Measurements from ENCODE around the gene PLA2G2D.

The PLA2G2D gene

DNA sequence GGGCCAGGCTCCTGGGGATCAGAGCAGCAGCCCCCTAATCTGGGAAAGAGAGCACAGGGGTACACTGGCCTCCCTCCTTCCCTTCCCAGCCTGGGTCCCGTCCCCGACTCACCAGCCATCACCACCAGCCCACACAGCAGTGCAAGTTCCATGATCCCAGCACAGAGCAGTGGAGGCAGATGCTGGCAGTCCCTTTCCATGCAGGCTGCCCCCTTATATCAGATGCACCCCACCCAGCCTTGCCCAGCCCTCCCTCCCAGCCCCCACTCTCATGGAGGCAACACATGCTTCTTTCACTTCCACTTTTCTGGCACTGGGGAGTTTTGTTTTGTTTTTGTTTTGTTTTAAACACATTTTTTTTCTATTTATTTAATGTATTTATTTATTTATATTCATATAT, at the start of gene PLA2G2D:
TSS of gene PLA2G2D (minus strand) at position 190 of the 400 bp plus-strand sequence. CDS start at position 152, 38 bp downstream.
- DNase-seq (ENCODE audit: low read depth in 2 of 2, low spot score in 1 of 2), result no peak

DNA sequence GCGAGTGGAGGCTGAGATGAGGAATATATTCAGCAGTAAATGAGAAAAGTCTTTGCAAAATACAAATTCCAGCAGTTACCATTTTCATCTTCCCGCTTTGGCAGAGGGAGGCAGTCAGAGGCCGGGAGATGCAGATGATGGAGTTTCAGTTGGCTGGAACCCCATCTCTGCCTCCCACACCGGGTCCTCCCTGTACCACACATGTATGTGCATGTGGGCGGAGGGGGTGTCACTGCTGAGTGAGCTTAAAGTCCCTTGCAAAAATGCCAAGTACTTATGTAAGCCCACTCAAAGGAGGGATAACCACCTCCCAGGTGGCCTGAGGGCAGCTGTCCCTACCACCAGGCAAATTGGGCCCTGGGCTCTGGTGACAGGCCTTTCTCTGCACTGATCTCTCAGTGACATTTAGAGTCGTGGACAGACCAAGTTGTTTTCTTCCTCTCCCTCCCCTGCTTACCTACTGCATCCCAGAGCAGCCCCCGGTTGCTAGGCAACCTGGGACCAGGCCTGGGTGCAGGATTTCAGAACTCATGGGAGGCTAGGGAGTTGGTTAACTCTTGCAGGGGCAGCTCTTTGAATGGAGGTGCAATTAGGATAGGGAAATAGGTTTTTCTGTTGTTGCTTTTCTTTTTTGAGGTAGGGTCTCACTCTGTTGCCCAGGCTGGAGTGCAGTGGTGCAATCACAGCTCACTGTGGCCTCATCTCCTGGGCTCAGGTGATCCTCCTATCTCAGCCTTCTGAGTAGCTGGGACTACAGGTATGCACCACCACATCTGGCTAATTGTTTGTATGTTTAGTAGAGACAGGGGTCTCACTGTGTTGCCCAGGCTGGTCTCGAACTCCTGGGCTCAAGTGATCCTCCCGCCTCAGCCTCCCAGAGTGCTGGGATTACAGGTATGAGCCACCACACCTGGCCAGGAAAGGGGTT, 49.5 kb upstream of the PLA2G2D start:
- no peak for DNase-seq (ENCODE audit: low read depth in 2 of 2, low spot score in 1 of 2)

GRCh38 chr1:20167126-20167525, 47.8 kb upstream of the PLA2G2D start:
- DNase-seq (ENCODE audit: low read depth in 2 of 2, low spot score in 1 of 2), result no peak

GRCh38 chr1:20166051-20166450, 46.7 kb upstream of the PLA2G2D start:
- DNase-seq (ENCODE audit: low read depth in 2 of 2, low spot score in 1 of 2), result no peak

GRCh38 chr1:20165522-20165951, 46.2 kb upstream of the PLA2G2D start:
- DNase-seq (ENCODE audit: low read depth in 2 of 2, low spot score in 1 of 2), result no peak

- no peak for DNase-seq (ENCODE audit: low read depth in 2 of 2, low spot score in 1 of 2)
Measured at GRCh38 chr1:20164694-20165202, 45.4 kb upstream of the PLA2G2D start.

GRCh38 chr1:20160034-20160433, 40.7 kb upstream of the PLA2G2D start:
- no peak for DNase-seq (ENCODE audit: low read depth in 2 of 2, low spot score in 1 of 2)

- DNase-seq (ENCODE audit: low read depth in 2 of 2, low spot score in 1 of 2), result no peak
Measured at GRCh38 chr1:20158358-20159070, 39.2 kb upstream of the PLA2G2D start.

DNA sequence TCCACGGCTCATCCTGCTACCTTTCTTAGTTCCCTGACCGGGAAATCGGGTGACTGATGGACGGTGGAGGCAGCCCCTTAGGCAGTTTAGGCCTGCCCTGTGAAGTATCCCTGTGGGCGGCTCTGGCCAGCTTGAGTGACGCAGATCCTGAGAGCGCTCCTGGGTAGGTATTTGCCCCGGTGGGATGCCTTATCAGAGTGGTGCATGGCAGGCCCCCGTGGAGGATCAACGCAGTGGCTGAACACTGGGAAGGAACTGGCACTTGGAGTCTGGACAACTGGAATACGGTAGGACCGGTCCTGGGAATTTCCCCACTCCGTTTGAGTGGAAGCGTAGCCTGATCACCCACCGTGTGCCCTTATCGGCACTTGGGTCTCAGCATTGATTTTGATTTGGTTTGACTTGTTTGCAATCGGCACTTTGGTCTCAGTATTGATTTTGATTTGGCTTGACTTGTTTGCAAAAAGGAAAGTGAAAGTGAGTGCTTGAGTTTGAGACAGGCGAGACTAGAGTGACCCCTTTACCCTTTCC, 35.0 kb upstream of the PLA2G2D start:
- no peak for DNase-seq (ENCODE audit: low read depth in 2 of 2, low spot score in 1 of 2)

DNA sequence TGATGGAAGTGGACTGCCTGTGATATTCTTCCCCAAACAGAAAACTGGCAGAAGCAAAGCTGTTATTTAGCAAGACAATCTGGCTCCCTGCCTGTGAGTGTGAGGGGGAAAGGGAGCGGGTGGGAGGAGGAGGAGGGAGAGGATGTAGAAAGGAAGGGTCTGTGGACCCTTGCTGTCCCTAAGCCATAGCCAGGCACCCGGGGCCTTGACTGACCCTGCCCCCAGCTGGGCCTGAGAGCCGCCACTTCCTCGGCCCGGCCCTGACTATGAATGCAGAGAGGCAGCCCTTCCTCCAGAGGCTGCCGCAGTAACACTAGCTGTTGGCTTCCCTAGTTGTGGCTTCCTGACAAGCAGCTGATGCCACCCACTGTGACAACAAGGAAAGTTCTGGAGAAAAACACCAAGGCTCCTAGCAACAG, 33.7 kb upstream of the PLA2G2D start:
- no peak for DNase-seq (ENCODE audit: low read depth in 2 of 2, low spot score in 1 of 2)

- no peak for DNase-seq (ENCODE audit: low read depth in 2 of 2, low spot score in 1 of 2)
Measured at GRCh38 chr1:20152599-20152930, 33.2 kb upstream of the PLA2G2D start.

DNA sequence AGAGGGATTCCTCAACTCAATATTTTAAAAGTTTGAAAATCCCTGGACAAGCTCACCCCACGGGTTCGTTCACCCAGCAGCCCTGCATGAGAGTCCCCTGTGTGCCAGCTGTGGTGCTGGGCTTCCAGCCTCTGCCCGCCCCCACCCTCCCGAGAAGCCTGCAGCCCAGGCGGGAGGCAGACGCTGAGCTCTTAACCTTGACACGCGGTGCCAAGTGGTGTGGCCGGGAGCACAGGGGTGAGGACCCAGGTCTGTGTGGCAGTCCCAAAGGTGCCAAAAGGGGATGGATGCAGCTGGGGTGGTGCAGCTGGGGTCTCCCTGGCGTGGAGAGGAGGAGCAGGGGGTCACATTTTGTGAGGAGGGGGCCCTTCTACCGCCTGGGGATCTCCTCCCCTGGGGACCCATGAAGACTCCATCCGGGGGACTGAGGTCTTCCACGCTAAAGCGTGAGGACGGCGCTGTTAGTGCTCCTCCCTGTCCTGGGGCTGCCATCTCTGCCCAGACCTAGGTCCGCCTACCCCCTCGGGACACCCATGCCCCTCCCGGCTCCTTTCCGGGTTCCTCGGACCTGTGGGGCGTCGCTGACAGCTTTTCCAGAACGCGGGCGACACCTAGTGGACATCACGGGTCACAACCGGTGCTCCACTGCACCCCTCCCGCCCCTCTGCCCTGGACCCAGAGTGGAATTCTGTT, 32.7 kb upstream of the PLA2G2D start:
- DNase-seq (ENCODE audit: low read depth in 2 of 2, low spot score in 1 of 2), result peak; percentile 53 to 57

DNA sequence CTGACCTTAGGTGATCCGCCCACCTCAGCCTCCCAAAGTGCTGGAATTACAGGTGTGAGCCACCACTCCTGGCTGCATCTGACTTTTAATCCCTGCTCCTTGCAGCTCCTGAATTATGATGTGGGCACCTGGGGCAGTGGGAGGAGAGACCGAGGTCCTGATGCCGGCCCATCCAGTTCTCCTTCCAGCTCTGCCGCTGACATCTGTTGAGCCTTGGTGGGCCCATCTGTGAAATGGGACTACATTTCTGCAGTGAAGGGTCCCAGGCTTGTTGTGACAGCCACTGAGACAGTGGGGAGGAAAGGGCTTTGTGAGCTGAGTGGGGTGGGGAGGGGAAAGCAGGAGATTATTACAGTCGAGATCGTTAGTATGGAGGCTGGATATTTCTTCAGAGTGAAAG, 31.6 kb upstream of the PLA2G2D start:
- no peak for DNase-seq (ENCODE audit: low read depth in 2 of 2, low spot score in 1 of 2)

- DNase-seq (ENCODE audit: low read depth in 2 of 2, low spot score in 1 of 2), result no peak
Measured at GRCh38 chr1:20150326-20150705, 31.0 kb upstream of the PLA2G2D start.

- DNase-seq (ENCODE audit: low read depth in 2 of 2, low spot score in 1 of 2), result no peak
Measured at GRCh38 chr1:20149601-20150325, 30.4 kb upstream of the PLA2G2D start.

DNA sequence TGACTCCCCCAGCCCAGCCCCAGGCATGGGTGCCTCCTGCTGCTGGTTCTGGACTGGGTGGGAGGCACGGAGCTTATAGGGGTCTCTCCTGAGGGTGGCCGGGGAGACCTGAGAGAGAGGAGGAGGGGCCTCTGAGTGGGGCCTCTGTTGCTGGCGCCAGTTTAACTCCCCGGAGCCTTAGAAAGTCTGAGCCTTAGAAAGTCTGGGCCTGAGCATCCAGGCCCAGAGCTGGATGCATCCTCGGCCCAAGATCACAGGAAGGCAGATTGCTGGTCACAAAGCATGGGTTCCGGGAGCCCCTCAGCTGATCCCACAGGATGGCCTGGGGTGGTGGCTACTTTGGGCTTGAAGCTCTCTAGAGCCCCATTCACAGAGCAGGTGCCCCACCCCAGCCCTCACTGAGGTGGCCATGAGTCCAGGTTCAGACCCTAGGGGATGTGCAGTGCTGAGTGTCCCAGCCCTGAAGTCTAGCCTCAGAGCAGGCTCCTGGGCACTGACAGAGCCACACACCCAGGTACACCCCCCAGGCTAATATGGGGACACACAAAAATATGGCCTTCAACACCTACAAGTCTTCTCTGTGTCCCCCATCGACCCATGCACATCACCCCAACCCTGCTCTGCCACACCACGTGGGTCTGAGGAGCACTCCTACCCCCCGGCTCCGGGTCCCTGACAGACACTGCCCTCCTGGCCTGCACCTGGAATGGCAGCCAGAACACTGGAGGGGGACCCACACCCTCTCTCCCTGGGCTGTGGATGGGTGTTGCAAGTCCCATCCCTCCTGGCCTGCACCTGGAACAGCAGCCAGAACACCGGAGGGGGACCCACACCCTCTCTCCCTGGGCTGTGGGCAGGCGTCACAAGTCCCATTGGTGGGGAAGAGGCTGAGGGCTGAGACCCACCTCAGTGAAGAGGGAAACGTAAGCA, 29.5 kb upstream of the PLA2G2D start:
- no peak for DNase-seq (ENCODE audit: low read depth in 2 of 2, low spot score in 1 of 2)

- no peak for DNase-seq (ENCODE audit: low read depth in 2 of 2, low spot score in 1 of 2)
Measured at GRCh38 chr1:20147846-20148570, 28.7 kb upstream of the PLA2G2D start.

- no peak for DNase-seq (ENCODE audit: low read depth in 2 of 2, low spot score in 1 of 2)
Measured at GRCh38 chr1:20143734-20144565, 24.6 kb upstream of the PLA2G2D start.

Data from stimulated activated CD8-positive, alpha-beta memory T cell treated with anti-CD3 and anti-CD28 coated beads, Interleukin-4, amount 100 ng/mL, for 1 hour (primary cell).